Measurements from ENCODE around the gene PACSIN3.

GRCh38 chr11:47201015-47201414, 14.8 kb upstream of the PACSIN3 start:
- TF ChIP-seq CTCF (IDR thresholded peaks at IDR 0.05; ENCODE audit: low read length) (no peak), EZH2 (IDR thresholded peaks at IDR 0.05; ENCODE audit: borderline replicate concordance, low read length) (no peak)

All from OCI-LY1 (cell line).